Keratinocyte (primary cell): ENCODE results near the gene KCNMA1. TPM values are rescaled to one million over a fixed set of nuclear protein-coding genes. Genes with fewer than 3 reads are reported as not detected.

Source experiments
- DNase-seq: peaks from one replicate; pipeline ENCODE4 v3.0.0-alpha.2; 2011; ENCODE audit warnings: low read depth, missing footprints, low spot score
- FAIRE-seq: peaks from 2 replicates; lab custom pipeline; 2011; peaks lifted over from hg19 to GRCh38; lab: Jason Lieb, UNC
- H2AFZ ChIP-seq: 2 replicates; pipeline ENCODE4 v1.6.0; 2012; ENCODE audit warnings: low read length, control low read depth, inconsistent platforms; ENCODE audit not compliant: control insufficient read depth
- H3K27ac ChIP-seq: 2 replicates; pipeline ENCODE4 v1.5.1; 2011; ENCODE audit warnings: low read length; ENCODE audit not compliant: control insufficient read depth, insufficient read depth
- H3K27me3 ChIP-seq: 3 replicates; pipeline ENCODE4 v1.6.0; 2011; ENCODE audit warnings: low read length; ENCODE audit not compliant: control insufficient read depth, insufficient read depth; ENCODE audit errors: extremely low read depth
- H3K36me3 ChIP-seq, 2 experiments: 2 replicates in 1 of 2; 3 replicates in 1 of 2; pipeline ENCODE4 v1.5.1; 2011; ENCODE audit warnings: low read length in 2 of 2, mild to moderate bottlenecking in 1 of 2; ENCODE audit not compliant: control insufficient read depth in 2 of 2, insufficient read depth in 2 of 2; ENCODE audit errors: extremely low read depth in 1 of 2
- H3K4me1 ChIP-seq: 3 replicates; pipeline ENCODE4 v1.5.1; 2011; ENCODE audit warnings: low read length; ENCODE audit not compliant: control insufficient read depth, insufficient read depth; ENCODE audit errors: extremely low read depth
- H3K4me2 ChIP-seq: 3 replicates; pipeline ENCODE4 v1.6.0; 2011; ENCODE audit warnings: low read depth, low read length; ENCODE audit not compliant: control insufficient read depth, insufficient read depth; ENCODE audit errors: extremely low read depth
- H3K4me3 ChIP-seq, 3 experiments: fragments of 200-600 bp in 1 of 3; sonication (generic) in 1 of 3; 2 replicates in 2 of 3; 3 replicates in 1 of 3; pipeline ENCODE4 v1.5.1; 2011 to 2016; ENCODE audit warnings: low read length in 3 of 3, mild to moderate bottlenecking in 3 of 3, control low read depth in 2 of 3, inconsistent platforms in 1 of 3, low read depth in 1 of 3, mixed read lengths in 1 of 3, mixed run types in 1 of 3, moderate library complexity in 1 of 3; ENCODE audit not compliant: control insufficient read depth in 2 of 3, insufficient read depth in 2 of 3; ENCODE audit errors: extremely low read depth in 1 of 3
- H3K79me2 ChIP-seq: 2 replicates; pipeline ENCODE4 v1.6.0; 2012; ENCODE audit warnings: low read length; ENCODE audit not compliant: control insufficient read depth, insufficient read depth
- H3K9ac ChIP-seq: 3 replicates; pipeline ENCODE4 v1.6.0; 2011; ENCODE audit warnings: low read length; ENCODE audit not compliant: control insufficient read depth, insufficient read depth; ENCODE audit errors: extremely low read depth
- H3K9me1 ChIP-seq: 3 replicates; pipeline ENCODE4 v1.6.0; 2011; ENCODE audit warnings: low read length; ENCODE audit not compliant: control insufficient read depth, insufficient read depth; ENCODE audit errors: extremely low read depth
- H3K9me3 ChIP-seq: 2 replicates; pipeline ENCODE4 v1.5.1; 2012; ENCODE audit warnings: low read depth, low read length; ENCODE audit not compliant: control insufficient read depth
- H4K20me1 ChIP-seq: 3 replicates; pipeline ENCODE4 v1.6.0; 2011; ENCODE audit warnings: low read length; ENCODE audit not compliant: control insufficient read depth, insufficient read depth; ENCODE audit errors: extremely low read depth
- CTCF ChIP-seq, 3 experiments: IDR thresholded peaks in 1 of 3; conservative IDR thresholded peaks in 1 of 3; optimal IDR thresholded peaks in 1 of 3; 2 replicates in 2 of 3; 3 replicates in 1 of 3; pipeline versions ENCODE3 to v1.5.1; 2011; ENCODE audit warnings: low read length in 3 of 3, mild to moderate bottlenecking in 3 of 3, moderate library complexity in 2 of 3, control low read depth in 1 of 3, inconsistent platforms in 1 of 3; ENCODE audit not compliant: insufficient read depth in 2 of 3; ENCODE audit errors: extremely low read depth in 1 of 3
- EZH2 ChIP-seq: IDR thresholded peaks from one replicate; pipeline ENCODE4 v1.6.1; 2012; ENCODE audit warnings: inconsistent platforms, mild to moderate bottlenecking, low read length, moderate library complexity
- dilution Hi-C: fragments of 300-500 bp; cut with MboI; formaldehyde crosslinking; loops from one replicate; pipeline ENCODE4 v1.7.0; 2020; ENCODE audit warnings: low sequenced_read_pairs; ENCODE audit not compliant: extremely low pct_ligation_motif_present
- polyA plus RNA-seq, 5 experiments: library from polyadenylated mRNA; depleted of rRNA in 3 of 5; stranded (reverse) in 3 of 5; stranded (forward) in 1 of 5; unstranded in 1 of 5; fragments of >200 nt; gene quantifications; 1 replicate in 1 of 5; 2 replicates in 3 of 5; 3 replicates in 1 of 5; pipeline versions ENCODE4 v1.2.1 to v1.2.3, GENCODE V29; 2011 to 2012; ENCODE audit warnings: missing spikeins in 2 of 5, low read depth in 1 of 5, low replicate concordance in 1 of 5

The KCNMA1 gene
- polyA plus RNA-seq, 1 donor (not counting 4 experiments of a cell fraction or from before 2014, with no cell fraction given), result 6.3 TPM

- H4K20me1 ChIP-seq, result no peaks in the 10 kb centered on the region
- H3K79me2 ChIP-seq, result no peaks in the 10 kb centered on the region
- FAIRE-seq (no peak), DNase-seq (no peak)
- TF ChIP-seq EZH2 (no peak), CTCF (optimal IDR thresholded peaks at IDR 0.05 in 1 of 3, IDR thresholded peaks at IDR 0.05 in 1 of 3, conservative IDR thresholded peaks at IDR 0.05 in 1 of 3; ENCODE audit: extremely low read depth in 1 of 3, insufficient read depth in 2 of 3, low read length in 3 of 3) (no peak)
- H3K9me3 ChIP-seq, result no peaks in the 10 kb centered on the region
- H3K4me2 ChIP-seq, result no peak overlapping the region
- dilution Hi-C loops, result no loop called here
- H2AFZ ChIP-seq, result no peak overlapping the region
- H3K4me3 ChIP-seq, result no peak overlapping the region
- no peaks in the 10 kb centered on the region for H3K36me3 ChIP-seq
- H3K9me1 ChIP-seq, result no peaks in the 10 kb centered on the region
- no peak overlapping the region for H3K9ac ChIP-seq
- peaks cover 18% of the 10 kb centered on the region for H3K4me1 ChIP-seq
- H3K27me3 ChIP-seq, result no peaks in the 10 kb centered on the region
- no peak overlapping the region for H3K27ac ChIP-seq
Observed at GRCh38 chr10:77576444-77577032, 61.1 kb downstream of the KCNMA1 start.

GRCh38 chr10:77576007-77576367 is 61.6 kb downstream of the KCNMA1 start:
- Histone ChIP-seq H2AFZ (no peak overlapping the region), H3K79me2 (no peaks in the 10 kb centered on the region), H3K27me3 (no peaks in the 10 kb centered on the region), H3K36me3 (no peaks in the 10 kb centered on the region), H3K4me2 (no peak overlapping the region), H4K20me1 (no peaks in the 10 kb centered on the region), H3K9me1 (no peaks in the 10 kb centered on the region), H3K9me3 (no peaks in the 10 kb centered on the region), H3K27ac (no peak overlapping the region), H3K9ac (no peak overlapping the region), H3K4me1 (peaks cover 18% of the 10 kb centered on the region), H3K4me3 (no peak overlapping the region)
- TF ChIP-seq CTCF (optimal IDR thresholded peaks at IDR 0.05 in 1 of 3, IDR thresholded peaks at IDR 0.05 in 1 of 3, conservative IDR thresholded peaks at IDR 0.05 in 1 of 3; ENCODE audit: extremely low read depth in 1 of 3, insufficient read depth in 2 of 3, low read length in 3 of 3) (no peak), EZH2 (no peak)
- FAIRE-seq (no peak), DNase-seq (no peak)
- dilution Hi-C loops, result no loop called here
